Gastrocnemius medialis (tissue), 4 donors: ENCODE results near the gene PP2D1.

Experiments
- CTCF ChIP-seq, 5 experiments: fragments of 450-650 bp in 3 of 5; fragments of 200-600 bp in 2 of 5; sonication (generic) in 2 of 5; IDR thresholded peaks in 4 of 5; conservative IDR thresholded peaks in 1 of 5; 1 replicate in 4 of 5; 2 replicates in 1 of 5; pipeline ENCODE4 v1.5.1; 2016 to 2019; ENCODE audit warnings: antibody characterized with exemption in 5 of 5, mild to moderate bottlenecking in 3 of 5, moderate library complexity in 3 of 5
- POLR2A ChIP-seq, 2 donors: fragments of 450-650 bp; IDR thresholded peaks; one replicate each; pipeline ENCODE4 v1.6.1; 2017; ENCODE audit warnings: antibody characterized with exemption in 2 of 2, mild to moderate bottlenecking in 2 of 2, moderate library complexity in 2 of 2

- TF ChIP-seq CTCF (IDR thresholded peaks at IDR 0.05 in 4 of 5, conservative IDR thresholded peaks at IDR 0.05 in 1 of 5) (no peak), POLR2A (IDR thresholded peaks at IDR 0.05) (no peak)
These were observed 66.5 kb downstream of the PP2D1 start for GRCh38 chr3:19945534-19945933.
